ENCODE data around the gene TTC7B. TPM values are rescaled to one million over a fixed set of nuclear protein-coding genes. Genes with fewer than 3 reads are reported as not detected.

The TTC7B gene
- total RNA-seq, 2 experiments from 2014 or later: 1.2 to 1.3 TPM

DNA sequence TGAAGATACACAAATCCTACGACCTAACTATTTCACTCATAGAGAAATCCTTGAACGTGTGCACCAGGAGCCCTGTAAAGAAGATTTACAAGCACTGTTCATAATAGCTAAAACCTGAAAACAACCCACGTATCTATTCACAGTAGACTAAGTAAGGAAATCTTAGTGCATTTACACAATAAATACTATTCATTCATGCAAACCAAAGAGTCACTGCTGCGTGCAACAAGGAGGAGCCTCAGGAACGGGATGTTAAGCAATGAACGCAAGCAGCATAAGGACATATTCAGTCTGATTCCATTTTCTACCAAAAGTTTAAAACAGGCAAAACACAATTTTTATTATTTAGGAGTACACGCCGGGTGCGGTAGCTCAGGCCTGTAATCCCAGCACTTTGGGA is 176.6 kb downstream of the TTC7B start:
- no peak overlapping the region for H3K4me3 Mint-ChIP-seq
- DNase-seq (no peak), ATAC-seq (ENCODE audit: poor library complexity) (no peak)
- intact Hi-C loops (cut with DNase I, micrococcal nuclease): no loop called here
- TF ChIP-seq, protein P1, sequence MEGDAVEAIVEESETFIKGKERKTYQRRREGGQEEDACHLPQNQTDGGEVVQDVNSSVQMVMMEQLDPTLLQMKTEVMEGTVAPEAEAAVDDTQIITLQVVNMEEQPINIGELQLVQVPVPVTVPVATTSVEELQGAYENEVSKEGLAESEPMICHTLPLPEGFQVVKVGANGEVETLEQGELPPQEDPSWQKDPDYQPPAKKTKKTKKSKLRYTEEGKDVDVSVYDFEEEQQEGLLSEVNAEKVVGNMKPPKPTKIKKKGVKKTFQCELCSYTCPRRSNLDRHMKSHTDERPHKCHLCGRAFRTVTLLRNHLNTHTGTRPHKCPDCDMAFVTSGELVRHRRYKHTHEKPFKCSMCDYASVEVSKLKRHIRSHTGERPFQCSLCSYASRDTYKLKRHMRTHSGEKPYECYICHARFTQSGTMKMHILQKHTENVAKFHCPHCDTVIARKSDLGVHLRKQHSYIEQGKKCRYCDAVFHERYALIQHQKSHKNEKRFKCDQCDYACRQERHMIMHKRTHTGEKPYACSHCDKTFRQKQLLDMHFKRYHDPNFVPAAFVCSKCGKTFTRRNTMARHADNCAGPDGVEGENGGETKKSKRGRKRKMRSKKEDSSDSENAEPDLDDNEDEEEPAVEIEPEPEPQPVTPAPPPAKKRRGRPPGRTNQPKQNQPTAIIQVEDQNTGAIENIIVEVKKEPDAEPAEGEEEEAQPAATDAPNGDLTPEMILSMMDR (IDR thresholded peaks at IDR 0.05): no peak
- ChIA-PET CTCF (no interaction called here), POLR2A (no interaction called here)
- Histone ChIP-seq H3K4me3 (ENCODE audit: low read length) (no peak overlapping the region), H3K27ac (ENCODE audit: low read depth in 1 of 2, low read length in 2 of 2) (no peak overlapping the region), H3K27me3 (ENCODE audit: control insufficient read depth in 1 of 2, insufficient read depth in 2 of 2, low read length in 2 of 2) (no peaks in the 10 kb centered on the region), H3K36me3 (ENCODE audit: insufficient read depth, low read length) (no peaks in the 10 kb centered on the region), H3K9me3 (ENCODE audit: control insufficient read depth in 1 of 2, insufficient read depth in 1 of 2, low read length in 2 of 2) (no peaks in the 10 kb centered on the region), H3K4me1 (ENCODE audit: insufficient read depth, low read length) (no peaks in the 10 kb centered on the region)
- H3K4me1 Mint-ChIP-seq (ENCODE audit: low read depth): no peaks in the 10 kb centered on the region
- no peak overlapping the region for H3K27ac Mint-ChIP-seq
- no peaks in the 10 kb centered on the region for H3K36me3 Mint-ChIP-seq (ENCODE audit: low read depth)
- no peaks in the 10 kb centered on the region for H3K27me3 Mint-ChIP-seq
- no peaks in the 10 kb centered on the region for H3K9me3 Mint-ChIP-seq

DNA sequence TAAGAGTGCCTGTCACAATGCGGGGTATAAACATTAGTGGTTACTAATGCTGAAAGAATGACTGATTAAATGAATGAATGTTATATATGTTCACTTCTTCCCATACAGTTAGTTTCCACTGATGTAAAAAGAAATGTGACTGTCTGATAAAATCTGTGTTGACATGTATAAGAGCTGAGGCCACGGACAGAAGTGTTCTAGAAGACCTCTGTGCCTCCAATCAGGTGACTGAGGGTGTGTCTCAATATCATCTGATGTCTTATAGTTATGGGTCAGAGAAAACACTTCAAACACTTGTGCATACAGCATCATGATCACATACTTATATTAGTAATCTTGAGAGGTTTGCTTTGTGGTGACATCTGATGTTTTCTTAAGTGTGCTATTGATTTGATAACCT is 183.4 kb downstream of the TTC7B start:
- Mint-ChIP-seq H3K4me3 (no peak overlapping the region), H3K9me3 (no peaks in the 10 kb centered on the region), H3K36me3 (ENCODE audit: low read depth) (no peaks in the 10 kb centered on the region), H3K4me1 (ENCODE audit: low read depth) (no peaks in the 10 kb centered on the region), H3K27ac (no peak overlapping the region), H3K27me3 (no peaks in the 10 kb centered on the region)
- intact Hi-C loops (cut with DNase I, micrococcal nuclease): no loop called here
- Histone ChIP-seq H3K36me3 (ENCODE audit: insufficient read depth, low read length) (no peaks in the 10 kb centered on the region), H3K4me3 (ENCODE audit: low read length) (no peak overlapping the region), H3K4me1 (ENCODE audit: insufficient read depth, low read length) (no peaks in the 10 kb centered on the region), H3K9me3 (ENCODE audit: control insufficient read depth in 1 of 2, insufficient read depth in 1 of 2, low read length in 2 of 2) (no peaks in the 10 kb centered on the region), H3K27ac (ENCODE audit: low read depth in 1 of 2, low read length in 2 of 2) (no peak overlapping the region), H3K27me3 (ENCODE audit: control insufficient read depth in 1 of 2, insufficient read depth in 2 of 2, low read length in 2 of 2) (no peaks in the 10 kb centered on the region)
- ChIA-PET CTCF (no interaction called here), POLR2A (no interaction called here)
- DNase-seq (no peak), ATAC-seq (ENCODE audit: poor library complexity) (no peak)
- TF ChIP-seq, protein P1 (IDR thresholded peaks at IDR 0.05): no peak

DNA sequence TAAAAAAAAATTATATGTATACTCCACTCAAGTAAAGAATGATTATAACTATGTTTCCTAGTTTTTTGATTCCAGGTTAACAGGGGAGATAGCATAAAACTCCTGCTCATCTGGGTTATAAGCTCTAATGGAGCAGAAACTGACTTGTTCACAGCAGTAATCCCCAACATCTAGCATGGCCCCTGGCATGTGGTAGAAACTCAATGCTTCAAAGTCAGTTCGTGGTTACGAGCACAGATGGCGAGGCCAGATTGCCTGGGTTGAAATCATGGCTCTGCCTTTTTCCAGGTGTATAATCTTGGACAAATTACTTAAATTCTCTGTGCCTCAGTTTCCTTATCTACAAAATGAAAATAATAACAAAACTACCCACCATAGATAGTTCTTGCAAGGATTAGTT is 183.8 kb downstream of the TTC7B start:
- Mint-ChIP-seq H3K4me3 (no peak overlapping the region), H3K27me3 (no peaks in the 10 kb centered on the region), H3K9me3 (no peaks in the 10 kb centered on the region), H3K4me1 (ENCODE audit: low read depth) (no peaks in the 10 kb centered on the region), H3K36me3 (ENCODE audit: low read depth) (no peaks in the 10 kb centered on the region), H3K27ac (no peak overlapping the region)
- H3K27ac ChIP-seq (ENCODE audit: low read depth in 1 of 2, low read length in 2 of 2): no peak overlapping the region
- DNase-seq (no peak), ATAC-seq (ENCODE audit: poor library complexity) (no peak)
- TF ChIP-seq, protein P1 (IDR thresholded peaks at IDR 0.05): no peak
- POLR2A ChIA-PET: no interaction called here
- CTCF ChIA-PET: no interaction called here
- H3K36me3 ChIP-seq (ENCODE audit: insufficient read depth, low read length): no peaks in the 10 kb centered on the region
- no peaks in the 10 kb centered on the region for H3K9me3 ChIP-seq (ENCODE audit: control insufficient read depth in 1 of 2, insufficient read depth in 1 of 2, low read length in 2 of 2)
- no peaks in the 10 kb centered on the region for H3K27me3 ChIP-seq (ENCODE audit: control insufficient read depth in 1 of 2, insufficient read depth in 2 of 2, low read length in 2 of 2)
- no peak overlapping the region for H3K4me3 ChIP-seq (ENCODE audit: low read length)
- intact Hi-C loops (cut with DNase I, micrococcal nuclease): no loop called here
- no peaks in the 10 kb centered on the region for H3K4me1 ChIP-seq (ENCODE audit: insufficient read depth, low read length)

Measured in CD4-positive, alpha-beta T cell (primary cell).